Left ventricle myocardium inferior (tissue), 1 donor: ENCODE measurements around the gene CRNN. TPM values are rescaled to one million over a fixed set of nuclear protein-coding genes. Genes with fewer than 3 reads are reported as not detected.

Experiments
- DNase-seq: peaks from one replicate; pipeline ENCODE4 v3.0.0-alpha.2; 2020
- H3K27ac ChIP-seq: fragments of 200-600 bp; replicated peaks from 2 replicates; pipeline ENCODE4 v1.8.0; 2021
- H3K27me3 ChIP-seq: fragments of 200-600 bp; 2 replicates; pipeline ENCODE4 v1.8.0; 2021; ENCODE audit warnings: low read depth
- H3K36me3 ChIP-seq: fragments of 200-600 bp; 2 replicates; pipeline ENCODE4 v1.8.0; 2021
- H3K4me1 ChIP-seq: fragments of 200-600 bp; 2 replicates; pipeline ENCODE4 v1.8.0; 2021
- H3K4me3 ChIP-seq: fragments of 200-600 bp; 2 replicates; pipeline ENCODE4 v1.8.0; 2021; ENCODE audit warnings: mild to moderate bottlenecking, moderate library complexity
- H3K9me3 ChIP-seq: fragments of 200-600 bp; replicated peaks from 2 replicates; pipeline ENCODE4 v1.8.0; 2021
- intact Hi-C: fragments of 100-400 bp; cut with micrococcal nuclease; formaldehyde crosslinking; loops from one replicate; pipeline ENCODE4 v1.11.0; 2022
- total RNA-seq: library from RNA; stranded (reverse); fragmentation: NEBNext Ultra II Directional; extraction: Animal tissue kit (Norgen Biotek cat#: 25700); gene quantifications from one replicate; pipeline ENCODE4 v1.2.1, GENCODE V29; 2021
- TF ChIP-seq, protein P1 (sequence below): fragments of 200-600 bp; IDR thresholded peaks from 2 replicates; pipeline ENCODE4 v1.8.0; 2021; ENCODE audit warnings: antibody characterized with exemption, mild to moderate bottlenecking, borderline replicate concordance
- donor health status: DM: no; HTN: yes; CAD: no; lungs with severe emphysema.

CRNN gene
- total RNA-seq, 1 donor from 2014 or later = not detected

DNA sequence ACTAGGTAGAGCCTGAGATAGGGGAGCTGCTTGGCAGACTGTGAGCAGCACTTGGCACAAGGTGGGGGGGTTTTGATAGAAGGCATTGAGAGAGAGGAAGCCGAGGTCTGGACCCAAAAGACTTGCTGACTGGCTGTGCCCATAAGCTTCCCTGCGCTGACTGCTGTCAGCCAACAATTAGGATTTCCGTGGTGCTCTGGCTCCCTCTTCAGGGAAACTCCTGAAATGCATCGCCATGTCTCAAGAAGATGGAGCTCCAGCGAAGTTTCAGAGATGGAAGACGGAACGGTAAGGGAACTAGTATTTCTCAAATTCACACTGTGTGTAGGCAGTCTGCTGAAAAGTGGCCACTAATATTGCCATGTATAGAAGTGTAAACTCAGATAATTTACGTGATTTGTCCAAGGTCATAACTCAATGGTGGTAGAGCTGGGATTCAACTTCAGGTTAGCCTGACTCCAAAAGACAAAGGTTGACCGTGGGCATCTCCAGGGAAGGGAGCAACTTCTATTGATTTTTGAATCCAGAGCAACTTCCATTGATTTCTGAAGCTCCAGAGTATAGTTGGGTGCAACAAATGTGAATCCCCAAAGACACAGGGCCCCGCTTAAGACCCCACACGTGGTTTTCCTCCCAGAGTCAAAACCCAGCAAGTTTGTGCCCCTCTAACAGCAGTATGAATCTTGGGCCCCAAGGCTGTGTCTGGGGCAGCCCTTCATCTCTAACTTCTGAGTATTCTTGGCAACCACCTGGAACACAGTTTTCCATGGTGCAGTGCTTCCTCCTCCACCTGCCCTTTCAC is 44.5 kb upstream of the CRNN start:
- Histone ChIP-seq H3K4me3 (no peak overlapping the region), H3K27me3 (peaks cover 12% of the 10 kb centered on the region), H3K4me1 (peaks cover 6% of the 10 kb centered on the region), H3K9me3 (no peaks in the 10 kb centered on the region), H3K36me3 (no peaks in the 10 kb centered on the region), H3K27ac (no peak overlapping the region)
- TF ChIP-seq, protein P1, sequence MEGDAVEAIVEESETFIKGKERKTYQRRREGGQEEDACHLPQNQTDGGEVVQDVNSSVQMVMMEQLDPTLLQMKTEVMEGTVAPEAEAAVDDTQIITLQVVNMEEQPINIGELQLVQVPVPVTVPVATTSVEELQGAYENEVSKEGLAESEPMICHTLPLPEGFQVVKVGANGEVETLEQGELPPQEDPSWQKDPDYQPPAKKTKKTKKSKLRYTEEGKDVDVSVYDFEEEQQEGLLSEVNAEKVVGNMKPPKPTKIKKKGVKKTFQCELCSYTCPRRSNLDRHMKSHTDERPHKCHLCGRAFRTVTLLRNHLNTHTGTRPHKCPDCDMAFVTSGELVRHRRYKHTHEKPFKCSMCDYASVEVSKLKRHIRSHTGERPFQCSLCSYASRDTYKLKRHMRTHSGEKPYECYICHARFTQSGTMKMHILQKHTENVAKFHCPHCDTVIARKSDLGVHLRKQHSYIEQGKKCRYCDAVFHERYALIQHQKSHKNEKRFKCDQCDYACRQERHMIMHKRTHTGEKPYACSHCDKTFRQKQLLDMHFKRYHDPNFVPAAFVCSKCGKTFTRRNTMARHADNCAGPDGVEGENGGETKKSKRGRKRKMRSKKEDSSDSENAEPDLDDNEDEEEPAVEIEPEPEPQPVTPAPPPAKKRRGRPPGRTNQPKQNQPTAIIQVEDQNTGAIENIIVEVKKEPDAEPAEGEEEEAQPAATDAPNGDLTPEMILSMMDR = peak; percentile 95
- intact Hi-C loops = loop anchor here (5.0 to 10.0 kb wide), 2 partner anchors 266 to 404 kb away; no protein-coding TSS in a partner anchor
- DNase-seq = peak; percentile 64

DNA sequence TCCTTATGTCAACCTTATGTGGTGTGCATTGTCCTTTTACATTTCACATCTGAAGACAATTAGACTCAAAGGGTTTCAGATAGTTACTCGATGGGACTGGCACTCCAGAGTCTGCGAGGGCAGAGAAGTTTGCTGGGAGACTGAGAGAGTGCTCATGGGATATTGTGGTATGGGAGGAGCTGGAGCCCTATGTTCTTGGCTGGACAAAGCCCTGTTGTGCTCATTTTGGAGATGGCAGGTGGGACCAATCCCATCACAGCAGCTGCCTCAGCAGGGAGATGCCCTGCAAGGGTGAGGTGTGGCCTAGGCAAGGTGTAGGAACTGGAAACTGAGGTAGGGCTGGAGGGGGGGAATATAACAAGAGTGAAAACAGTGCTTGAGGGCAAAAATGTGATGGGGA is 43.5 kb upstream of the CRNN start:
- Histone ChIP-seq H3K4me3 (no peak overlapping the region), H3K9me3 (no peaks in the 10 kb centered on the region), H3K27ac (no peak overlapping the region), H3K27me3 (peaks cover 12% of the 10 kb centered on the region), H3K4me1 (peaks cover 6% of the 10 kb centered on the region), H3K36me3 (no peaks in the 10 kb centered on the region)
- TF ChIP-seq, protein P1 = no peak
- no peak for DNase-seq
- intact Hi-C loops = loop anchor here (5.0 to 10.0 kb wide), 2 partner anchors 265 to 403 kb away; no protein-coding TSS in a partner anchor

GRCh38 chr1:152457071-152457470 is 43.0 kb upstream of the CRNN start:
- Histone ChIP-seq H3K36me3 (no peaks in the 10 kb centered on the region), H3K4me3 (no peak overlapping the region), H3K27me3 (peaks cover 12% of the 10 kb centered on the region), H3K9me3 (no peaks in the 10 kb centered on the region), H3K27ac (no peak overlapping the region), H3K4me1 (peaks cover 6% of the 10 kb centered on the region)
- intact Hi-C loops = loop anchor here (5.0 to 10.0 kb wide), 2 partner anchors 265 to 402 kb away; no protein-coding TSS in a partner anchor
- DNase-seq = no peak
- TF ChIP-seq, protein P1 = no peak

GRCh38 chr1:152451254-152451653 is 37.2 kb upstream of the CRNN start:
- H3K4me3 ChIP-seq = no peak overlapping the region
- DNase-seq = no peak
- H3K36me3 ChIP-seq = no peaks in the 10 kb centered on the region
- intact Hi-C loops = loop anchor here (10.0 kb wide), 1 partner anchor 396 kb away; no protein-coding TSS in a partner anchor
- peaks cover 11% of the 10 kb centered on the region for H3K27me3 ChIP-seq
- TF ChIP-seq, protein P1 = no peak
- no peaks in the 10 kb centered on the region for H3K4me1 ChIP-seq
- no peaks in the 10 kb centered on the region for H3K9me3 ChIP-seq
- no peak overlapping the region for H3K27ac ChIP-seq

DNA sequence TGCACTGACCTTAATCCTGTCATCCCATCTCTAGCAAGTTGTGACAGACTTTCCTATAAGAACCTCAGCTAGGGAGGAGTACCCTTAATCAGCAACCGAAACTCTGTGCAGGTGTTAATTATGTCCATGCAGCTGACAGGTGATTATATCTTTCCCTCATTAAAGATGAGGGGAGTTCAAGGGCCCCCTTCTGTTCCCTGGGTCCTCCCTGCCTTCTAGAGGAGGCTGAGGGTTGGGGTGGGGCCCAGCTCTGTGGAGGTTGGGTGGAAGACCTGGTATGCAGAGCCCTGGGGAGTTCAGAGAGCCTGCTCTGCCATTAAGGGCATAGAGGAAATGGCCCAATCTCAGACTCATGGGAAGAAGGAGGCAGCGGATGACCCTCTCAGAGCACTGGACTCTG is 35.6 kb upstream of the CRNN start:
- DNase-seq = no peak

More for the DNA sequence above, 35.6 kb upstream of the CRNN start:
- peaks cover 11% of the 10 kb centered on the region for H3K27me3 ChIP-seq
- H3K9me3 ChIP-seq = no peaks in the 10 kb centered on the region
- intact Hi-C loops = loop anchor here (10.0 kb wide), 1 partner anchor 395 kb away; no protein-coding TSS in a partner anchor
- TF ChIP-seq, protein P1 = no peak
- H3K27ac ChIP-seq = no peak overlapping the region
- no peaks in the 10 kb centered on the region for H3K36me3 ChIP-seq
- H3K4me3 ChIP-seq = no peak overlapping the region
- no peaks in the 10 kb centered on the region for H3K4me1 ChIP-seq
